Mesothelial cell of epicardium (in vitro differentiated cells): Measurements from ENCODE around the gene PRXL2A. TPM values are rescaled to one million over a fixed set of nuclear protein-coding genes. Genes with fewer than 3 reads are reported as not detected.

ENCODE experiments used
- DNase-seq, 2 experiments: peaks; one replicate each; pipeline ENCODE4 v3.0.0; 2021; ENCODE audit warnings: low spot score in 2 of 2; ENCODE audit not compliant: unreplicated experiment in 2 of 2
- H3K27ac Mint-ChIP-seq: 2 replicates; pipeline ENCODE4 v1.8.0; 2021; ENCODE audit warnings: mixed read lengths
- H3K27me3 Mint-ChIP-seq: 2 replicates; pipeline ENCODE4 v1.8.0; 2021; ENCODE audit warnings: low read depth, mixed read lengths
- H3K36me3 Mint-ChIP-seq: 2 replicates; pipeline ENCODE4 v1.8.0; 2021; ENCODE audit warnings: mixed read lengths
- H3K4me1 Mint-ChIP-seq: 2 replicates; pipeline ENCODE4 v1.8.0; 2021; ENCODE audit warnings: mixed read lengths
- H3K4me3 Mint-ChIP-seq: 2 replicates; pipeline ENCODE4 v1.8.0; 2021; ENCODE audit warnings: mild to moderate bottlenecking, moderate library complexity, mixed read lengths
- H3K9me3 Mint-ChIP-seq: 2 replicates; pipeline ENCODE4 v1.8.0; 2021; ENCODE audit warnings: mixed read lengths
- CTCF ChIP-seq: fragments of 200-600 bp; sonication (generic); IDR thresholded peaks from one replicate; pipeline ENCODE4 v1.5.0; 2021; ENCODE audit warnings: antibody characterized with exemption; ENCODE audit not compliant: unreplicated experiment
- total RNA-seq: library from RNA; stranded (reverse); gene quantifications from 3 replicates; pipeline ENCODE4 v1.2.1, GENCODE V29; 2021

PRXL2A gene
- total RNA-seq, 1 donor from 2014 or later, result 93.9 TPM

GRCh38 chr10:80442879-80443278 is 34.5 kb downstream of the PRXL2A start:
- no peak for DNase-seq
- H3K4me3 Mint-ChIP-seq, result no peak overlapping the region

GRCh38 chr10:80443531-80443974 is 35.2 kb downstream of the PRXL2A start:
- H3K27ac Mint-ChIP-seq, result peak overlapping the region; percentile 8
- H3K4me1 Mint-ChIP-seq, result peaks cover 47% of the 10 kb centered on the region

More at GRCh38 chr10:80442879-80443278, 34.5 kb downstream of the PRXL2A start:
- TF ChIP-seq CTCF, result no peak
- H3K27me3 Mint-ChIP-seq, result peaks cover 8% of the 10 kb centered on the region
- H3K27ac Mint-ChIP-seq, result peak overlapping the region; percentile 39
- peaks cover 41% of the 10 kb centered on the region for H3K4me1 Mint-ChIP-seq
- H3K9me3 Mint-ChIP-seq, result no peaks in the 10 kb centered on the region
- no peaks in the 10 kb centered on the region for H3K36me3 Mint-ChIP-seq

GRCh38 chr10:80444124-80444523 is 35.8 kb downstream of the PRXL2A start:
- Mint-ChIP-seq H3K36me3 (no peaks in the 10 kb centered on the region), H3K4me1 (peaks cover 46% of the 10 kb centered on the region), H3K27ac (no peak overlapping the region), H3K27me3 (peaks cover 8% of the 10 kb centered on the region), H3K4me3 (no peak overlapping the region), H3K9me3 (no peaks in the 10 kb centered on the region)
- no peak for TF ChIP-seq CTCF
- no peak for DNase-seq

More at GRCh38 chr10:80443531-80443974, 35.2 kb downstream of the PRXL2A start:
- Mint-ChIP-seq H3K9me3 (no peaks in the 10 kb centered on the region), H3K36me3 (no peaks in the 10 kb centered on the region), H3K27me3 (peaks cover 8% of the 10 kb centered on the region), H3K4me3 (no peak overlapping the region)
- TF ChIP-seq CTCF, result no peak
- DNase-seq, result no peak

GRCh38 chr10:80444646-80445319 is 36.4 kb downstream of the PRXL2A start:
- Mint-ChIP-seq H3K36me3 (no peaks in the 10 kb centered on the region), H3K4me1 (peaks cover 51% of the 10 kb centered on the region), H3K27ac (no peak overlapping the region), H3K9me3 (no peaks in the 10 kb centered on the region), H3K4me3 (no peak overlapping the region), H3K27me3 (peaks cover 8% of the 10 kb centered on the region)
- TF ChIP-seq CTCF, result no peak
- no peak for DNase-seq

- no peak for DNase-seq
- no peak for TF ChIP-seq CTCF
- H3K36me3 Mint-ChIP-seq, result no peaks in the 10 kb centered on the region
- H3K4me1 Mint-ChIP-seq, result peaks cover 47% of the 10 kb centered on the region
- H3K9me3 Mint-ChIP-seq, result no peaks in the 10 kb centered on the region
- no peak overlapping the region for H3K4me3 Mint-ChIP-seq
- no peak overlapping the region for H3K27ac Mint-ChIP-seq
- H3K27me3 Mint-ChIP-seq, result peaks cover 8% of the 10 kb centered on the region
These were observed 39.3 kb downstream of the PRXL2A start for GRCh38 chr10:80447436-80448190.
